ENCODE measurements around the gene DOCK11.
"Not testable (repeated sequence)": the region's sequence is repeated elsewhere in the genome, so short reads cannot be mapped to it uniquely, and the experiment has no call there.

DOCK11 gene

GRCh38 chrX:118565853-118566252 lies 70.2 kb downstream of the DOCK11 start:
- H3K4me3 ChIP-seq (ENCODE audit: low read depth, low read length): no peak overlapping the region

GRCh38 chrX:118566359-118566758 lies 70.7 kb downstream of the DOCK11 start:
- H3K4me3 ChIP-seq (ENCODE audit: low read depth, low read length): no peak overlapping the region

GRCh38 chrX:118569676-118570075 lies 74.1 kb downstream of the DOCK11 start:
- H3K4me3 ChIP-seq (ENCODE audit: low read depth, low read length): no peak overlapping the region

- no peak overlapping the region for H3K4me3 ChIP-seq (ENCODE audit: low read depth, low read length)
Measured at GRCh38 chrX:118570209-118570608, 74.6 kb downstream of the DOCK11 start.

GRCh38 chrX:118571836-118572235 lies 76.2 kb downstream of the DOCK11 start:
- H3K4me3 ChIP-seq (ENCODE audit: low read depth, low read length): no peak overlapping the region

- H3K4me3 ChIP-seq (ENCODE audit: low read depth, low read length): no peak overlapping the region
Measured at GRCh38 chrX:118574666-118575065, 79.1 kb downstream of the DOCK11 start.

GRCh38 chrX:118577041-118577440 lies 81.4 kb downstream of the DOCK11 start:
- H3K4me3 ChIP-seq (ENCODE audit: low read depth, low read length): no peak overlapping the region

GRCh38 chrX:118579417-118579816 lies 83.8 kb downstream of the DOCK11 start:
- H3K4me3 ChIP-seq (ENCODE audit: low read depth, low read length): no peak overlapping the region

- not testable (repeated sequence) for H3K4me3 ChIP-seq (ENCODE audit: low read depth, low read length)
Measured at GRCh38 chrX:118582926-118583325, 87.3 kb downstream of the DOCK11 start.

GRCh38 chrX:118583781-118584180 lies 88.2 kb downstream of the DOCK11 start:
- no peak overlapping the region for H3K4me3 ChIP-seq (ENCODE audit: low read depth, low read length)

- H3K4me3 ChIP-seq (ENCODE audit: low read depth, low read length): no peak overlapping the region
Measured at GRCh38 chrX:118585296-118585695, 89.7 kb downstream of the DOCK11 start.

GRCh38 chrX:118586206-118586605 lies 90.6 kb downstream of the DOCK11 start:
- H3K4me3 ChIP-seq (ENCODE audit: low read depth, low read length): not testable (repeated sequence)

GRCh38 chrX:118588715-118589114 lies 93.1 kb downstream of the DOCK11 start:
- H3K4me3 ChIP-seq (ENCODE audit: low read depth, low read length): no peak overlapping the region

GRCh38 chrX:118589227-118589626 lies 93.6 kb downstream of the DOCK11 start:
- H3K4me3 ChIP-seq (ENCODE audit: low read depth, low read length): no peak overlapping the region

- no peak overlapping the region for H3K4me3 ChIP-seq (ENCODE audit: low read depth, low read length)
Measured at GRCh38 chrX:118593407-118593806, 97.8 kb downstream of the DOCK11 start.

GRCh38 chrX:118594697-118595420 lies 99.2 kb downstream of the DOCK11 start:
- H3K4me3 ChIP-seq (ENCODE audit: low read depth, low read length): no peak overlapping the region

- no peak overlapping the region for H3K4me3 ChIP-seq (ENCODE audit: low read depth, low read length)
Measured at GRCh38 chrX:118595501-118596042, 100.0 kb downstream of the DOCK11 start.

- no peak overlapping the region for H3K4me3 ChIP-seq (ENCODE audit: low read depth, low read length)
Measured at GRCh38 chrX:118596390-118596789, 100.8 kb downstream of the DOCK11 start.

GRCh38 chrX:118603981-118604380 lies 108.4 kb downstream of the DOCK11 start:
- no peak overlapping the region for H3K4me3 ChIP-seq (ENCODE audit: low read depth, low read length)

GRCh38 chrX:118612290-118612689 lies 116.7 kb downstream of the DOCK11 start:
- no peak overlapping the region for H3K4me3 ChIP-seq (ENCODE audit: low read depth, low read length)

- H3K4me3 ChIP-seq (ENCODE audit: low read depth, low read length): no peak overlapping the region
Measured at GRCh38 chrX:118614150-118614549, 118.5 kb downstream of the DOCK11 start.

- no peak overlapping the region for H3K4me3 ChIP-seq (ENCODE audit: low read depth, low read length)
Measured at GRCh38 chrX:118615141-118615540, 119.5 kb downstream of the DOCK11 start.
